ENCODE results near the gene RPL10A.

DNA sequence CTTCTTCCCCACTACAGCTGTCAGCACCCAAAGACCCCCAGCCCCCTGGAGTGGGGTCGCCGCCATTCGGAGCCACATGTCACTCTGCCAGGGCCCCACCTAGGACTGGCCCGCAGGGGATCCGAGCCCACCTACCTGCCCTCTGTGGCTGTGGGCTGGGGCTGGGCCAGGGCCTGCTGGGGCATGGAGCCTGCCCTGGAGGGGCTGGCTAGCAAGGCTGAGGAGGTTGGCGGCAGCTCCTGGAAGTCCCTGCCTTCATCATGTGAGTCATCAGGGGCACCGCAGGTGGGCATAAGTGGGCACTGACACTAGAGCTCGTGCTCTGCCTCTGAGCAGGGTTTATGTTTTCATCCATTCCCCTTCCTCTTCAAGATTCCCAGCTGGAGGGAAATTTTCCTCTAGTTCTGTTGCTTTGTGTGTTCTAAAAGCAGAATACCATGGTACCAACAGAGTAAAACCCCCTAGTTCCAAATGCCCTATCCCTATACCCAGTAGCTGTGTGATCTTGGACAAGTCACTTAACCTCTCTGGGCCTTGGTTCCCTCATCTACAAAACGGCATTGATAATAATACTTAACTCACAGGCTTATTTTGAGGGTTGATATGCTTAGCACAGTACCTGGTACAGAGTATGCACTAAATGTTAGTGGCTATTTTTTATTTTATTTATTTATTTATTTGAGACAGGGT, 24.7 kb upstream of the RPL10A start:
- TF ChIP-seq POLR2AphosphoS5 (IDR thresholded peaks at IDR 0.05) (no peak), CTCF (IDR thresholded peaks at IDR 0.05) (no peak)

Measured in upper lobe of left lung (tissue), 4 donors.